ENCODE results near the gene CHRND.

CHRND gene

GRCh38 chr2:232525791-232526371 lies at the start of gene CHRND:
TSS of gene CHRND (plus strand) at chr2:232526160. CDS start at chr2:232526216, 56 bp downstream.
- no peak for DNase-seq (ENCODE audit: low read depth in 1 of 2, low spot score in 1 of 2)

- no peak for DNase-seq (ENCODE audit: low read depth in 1 of 2, low spot score in 1 of 2)
These were observed 49.2 kb upstream of the CHRND start for GRCh38 chr2:232476791-232477190.

GRCh38 chr2:232477751-232478510 lies 48.0 kb upstream of the CHRND start:
- DNase-seq (ENCODE audit: low read depth in 1 of 2, low spot score in 1 of 2): no peak

GRCh38 chr2:232478571-232479340 lies 47.2 kb upstream of the CHRND start:
- DNase-seq (ENCODE audit: low read depth in 1 of 2, low spot score in 1 of 2): no peak

GRCh38 chr2:232479341-232480200 lies 46.4 kb upstream of the CHRND start:
- no peak for DNase-seq (ENCODE audit: low read depth in 1 of 2, low spot score in 1 of 2)

- DNase-seq (ENCODE audit: low read depth in 1 of 2, low spot score in 1 of 2): no peak
These were observed 45.5 kb upstream of the CHRND start for GRCh38 chr2:232480201-232481190.

GRCh38 chr2:232481322-232482140 lies 44.4 kb upstream of the CHRND start:
- DNase-seq (ENCODE audit: low read depth in 1 of 2, low spot score in 1 of 2): no peak

GRCh38 chr2:232482301-232483238 lies 43.4 kb upstream of the CHRND start:
- DNase-seq (ENCODE audit: low read depth in 1 of 2, low spot score in 1 of 2): no peak

- no peak for DNase-seq (ENCODE audit: low read depth in 1 of 2, low spot score in 1 of 2)
These were observed 42.5 kb upstream of the CHRND start for GRCh38 chr2:232483311-232483922.

GRCh38 chr2:232483923-232484627 lies 41.9 kb upstream of the CHRND start:
- DNase-seq (ENCODE audit: low read depth in 1 of 2, low spot score in 1 of 2): no peak

GRCh38 chr2:232484628-232485347 lies 41.2 kb upstream of the CHRND start:
- no peak for DNase-seq (ENCODE audit: low read depth in 1 of 2, low spot score in 1 of 2)

- DNase-seq (ENCODE audit: low read depth in 1 of 2, low spot score in 1 of 2): no peak
These were observed 40.6 kb upstream of the CHRND start for GRCh38 chr2:232485348-232485756.

GRCh38 chr2:232485757-232486557 lies 40.0 kb upstream of the CHRND start:
- no peak for DNase-seq (ENCODE audit: low read depth in 1 of 2, low spot score in 1 of 2)

- no peak for DNase-seq (ENCODE audit: low read depth in 1 of 2, low spot score in 1 of 2)
These were observed 39.2 kb upstream of the CHRND start for GRCh38 chr2:232486558-232487384.

Data from activated CD4-positive, alpha-beta T cell treated with anti-CD3 and anti-CD28 coated beads, Interleukin-2, amount 50 U/mL, for 24 hours (primary cell).